ENCODE measurements around the gene CACNA2D2.

CACNA2D2 gene

DNA sequence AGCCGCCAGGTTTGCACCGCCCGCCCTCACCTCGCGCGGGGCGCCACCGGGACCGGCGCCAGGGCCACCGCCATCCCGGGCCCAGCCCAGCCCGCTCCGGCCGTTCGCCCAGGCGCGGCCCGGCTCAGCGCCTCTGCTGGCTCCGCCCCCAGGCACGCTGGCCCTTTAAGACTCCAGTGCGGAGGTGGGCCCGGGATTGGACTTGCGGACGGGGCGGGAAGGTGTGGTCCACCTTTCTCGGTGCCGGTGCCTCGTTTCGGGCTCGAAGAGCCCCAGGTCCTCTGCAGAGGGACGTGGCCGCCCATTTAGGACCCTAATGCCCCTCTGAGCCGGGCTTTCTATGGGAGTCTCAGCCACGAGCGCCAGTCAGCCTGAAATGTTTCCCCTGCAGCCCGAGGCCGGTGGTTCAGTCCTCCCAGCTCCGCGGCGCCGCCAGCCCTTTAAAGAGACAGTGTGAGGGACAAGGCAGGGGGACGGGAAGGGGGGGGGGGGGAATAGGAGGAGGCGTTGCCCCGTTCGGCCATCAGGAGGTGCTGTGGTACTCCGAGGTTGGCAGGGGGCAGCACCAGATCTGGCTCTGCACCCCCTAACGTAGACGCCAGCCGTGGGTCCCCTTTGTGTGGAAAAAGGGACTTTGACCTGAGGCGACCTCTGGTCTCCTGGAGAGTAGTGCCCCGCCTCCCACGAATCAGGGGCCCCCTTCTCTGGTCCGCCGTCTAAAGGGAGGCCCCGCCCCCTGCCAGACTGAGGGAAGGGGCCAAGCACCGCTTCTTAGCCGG lies 181.9 kb downstream of the CACNA2D2 start:
- DNase-seq (ENCODE audit: low read depth), result peak; percentile 92
- peak overlapping the region; percentile 76 for H3K4me3 ChIP-seq (ENCODE audit: low read depth, low read length)
- TF ChIP-seq, protein P1, sequence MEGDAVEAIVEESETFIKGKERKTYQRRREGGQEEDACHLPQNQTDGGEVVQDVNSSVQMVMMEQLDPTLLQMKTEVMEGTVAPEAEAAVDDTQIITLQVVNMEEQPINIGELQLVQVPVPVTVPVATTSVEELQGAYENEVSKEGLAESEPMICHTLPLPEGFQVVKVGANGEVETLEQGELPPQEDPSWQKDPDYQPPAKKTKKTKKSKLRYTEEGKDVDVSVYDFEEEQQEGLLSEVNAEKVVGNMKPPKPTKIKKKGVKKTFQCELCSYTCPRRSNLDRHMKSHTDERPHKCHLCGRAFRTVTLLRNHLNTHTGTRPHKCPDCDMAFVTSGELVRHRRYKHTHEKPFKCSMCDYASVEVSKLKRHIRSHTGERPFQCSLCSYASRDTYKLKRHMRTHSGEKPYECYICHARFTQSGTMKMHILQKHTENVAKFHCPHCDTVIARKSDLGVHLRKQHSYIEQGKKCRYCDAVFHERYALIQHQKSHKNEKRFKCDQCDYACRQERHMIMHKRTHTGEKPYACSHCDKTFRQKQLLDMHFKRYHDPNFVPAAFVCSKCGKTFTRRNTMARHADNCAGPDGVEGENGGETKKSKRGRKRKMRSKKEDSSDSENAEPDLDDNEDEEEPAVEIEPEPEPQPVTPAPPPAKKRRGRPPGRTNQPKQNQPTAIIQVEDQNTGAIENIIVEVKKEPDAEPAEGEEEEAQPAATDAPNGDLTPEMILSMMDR (conservative IDR thresholded peaks at IDR 0.05; ENCODE audit: low read depth, low read length), result peak; percentile 55

DNA sequence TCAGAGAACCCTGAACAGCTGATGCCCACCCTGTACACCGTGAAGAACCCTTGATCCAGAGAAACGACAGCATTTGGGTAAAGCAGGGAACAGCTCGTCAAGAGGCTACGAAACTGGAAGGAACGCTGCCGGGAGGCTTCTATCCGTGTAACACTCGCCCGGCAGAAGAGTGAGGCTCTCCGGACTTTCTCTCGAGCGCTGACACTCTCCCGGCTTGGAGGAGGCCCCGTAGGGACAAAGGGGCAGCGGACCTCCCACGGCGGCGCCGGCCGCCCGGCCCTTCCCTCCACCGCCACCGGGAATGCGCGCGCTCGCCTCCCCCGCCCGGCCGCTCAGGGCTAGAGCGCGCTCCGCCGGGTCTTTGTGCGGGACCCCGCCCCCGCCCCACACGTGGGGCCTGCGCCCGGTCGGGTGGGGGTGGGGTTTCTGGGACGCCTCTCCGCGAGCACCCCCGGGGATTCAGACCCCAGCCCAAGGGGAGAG lies 182.5 kb downstream of the CACNA2D2 start:
- TF ChIP-seq, protein P1 (conservative IDR thresholded peaks at IDR 0.05; ENCODE audit: low read depth, low read length), result no peak
- H3K4me3 ChIP-seq (ENCODE audit: low read depth, low read length), result peak overlapping the region; percentile 76
- peak; percentile 62 for DNase-seq (ENCODE audit: low read depth)

- DNase-seq (ENCODE audit: low read depth), result no peak
- TF ChIP-seq, protein P1 (conservative IDR thresholded peaks at IDR 0.05; ENCODE audit: low read depth, low read length), result no peak
- H3K4me3 ChIP-seq (ENCODE audit: low read depth, low read length), result peak overlapping the region; percentile 76
Observed at GRCh38 chr3:50319894-50320625, 183.4 kb downstream of the CACNA2D2 start.

GRCh38 chr3:50319181-50319893 lies 184.1 kb downstream of the CACNA2D2 start:
- no peak for DNase-seq (ENCODE audit: low read depth)
- TF ChIP-seq, protein P1 (conservative IDR thresholded peaks at IDR 0.05; ENCODE audit: low read depth, low read length), result no peak
- H3K4me3 ChIP-seq (ENCODE audit: low read depth, low read length), result no peak overlapping the region

DNA sequence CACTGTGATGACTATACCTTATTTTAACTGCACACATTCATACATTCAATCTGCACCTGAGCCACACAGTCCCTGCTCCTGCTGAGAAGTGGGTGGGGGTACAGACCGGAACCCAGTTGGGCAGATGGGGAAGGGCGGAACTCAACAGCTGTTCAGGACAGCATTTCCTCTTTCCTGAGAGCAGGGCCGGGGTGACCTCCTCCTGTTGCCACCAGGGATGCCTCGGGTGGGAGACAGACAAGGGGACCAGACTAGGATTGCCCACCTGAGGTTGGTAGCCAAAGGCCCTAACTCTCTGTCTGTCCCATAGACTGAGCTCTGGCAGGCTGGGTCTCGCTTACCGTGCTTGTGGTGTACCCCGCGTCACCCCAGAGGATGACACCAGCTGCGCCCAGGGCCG lies 184.8 kb downstream of the CACNA2D2 start:
- no peak overlapping the region for H3K4me3 ChIP-seq (ENCODE audit: low read depth, low read length)
- TF ChIP-seq, protein P1 (conservative IDR thresholded peaks at IDR 0.05; ENCODE audit: low read depth, low read length), result no peak
- DNase-seq (ENCODE audit: low read depth), result no peak

DNA sequence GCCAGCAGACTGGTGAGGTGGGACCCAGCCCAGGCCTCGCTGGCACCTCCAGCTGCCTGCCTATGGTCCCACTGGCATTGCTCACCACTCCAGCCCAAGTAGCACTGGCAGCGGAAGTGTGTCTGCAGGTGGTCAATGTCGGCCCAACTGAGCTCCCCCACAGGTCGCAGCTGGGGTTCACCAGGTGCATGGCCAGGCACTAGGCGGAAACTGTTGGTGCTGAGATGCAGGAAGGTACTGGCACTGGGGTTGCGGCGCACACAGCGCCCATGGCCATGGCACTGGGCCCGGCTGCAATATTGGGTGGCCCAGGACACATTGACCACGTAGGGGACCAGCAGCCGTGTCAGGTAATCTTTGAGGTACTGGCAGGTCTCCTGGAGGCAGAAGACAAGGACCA lies 185.3 kb downstream of the CACNA2D2 start:
- H3K4me3 ChIP-seq (ENCODE audit: low read depth, low read length), result no peak overlapping the region
- TF ChIP-seq, protein P1 (conservative IDR thresholded peaks at IDR 0.05; ENCODE audit: low read depth, low read length), result no peak
- DNase-seq (ENCODE audit: low read depth), result no peak

Measured in choroid plexus epithelial cell (primary cell).